Gastroesophageal sphincter (tissue), 4 donors: ENCODE measurements around the gene CACUL1. TPM values are rescaled to one million over a fixed set of nuclear protein-coding genes. Genes with fewer than 3 reads are reported as not detected.
A peak's percentile ranks its signal among the peaks of the same experiment; 100 is the strongest.

Experiments used
- ATAC-seq: fragments of 150-250 bp; one replicate; pipeline ENCODE4 v1.9.1; 2016; ENCODE audit warnings: mild to moderate bottlenecking, moderate library complexity
- H3K27ac ChIP-seq, 4 donors: fragments of 200-600 bp; sonication (generic) in 3 of 4; 1 replicate in 3 of 4; 2 replicates in 1 of 4; pipeline ENCODE4 v1.5.1; 2016 to 2019
- H3K27me3 ChIP-seq: fragments of 200-600 bp; sonication (generic); one replicate; pipeline ENCODE4 v1.5.1; 2019
- H3K36me3 ChIP-seq, 2 donors: fragments of 200-600 bp; sonication (generic); one replicate each; pipeline ENCODE4 v1.5.1; 2019; ENCODE audit warnings: control low read depth in 1 of 2
- H3K4me1 ChIP-seq, 3 donors: fragments of 200-600 bp; sonication (generic); 1 replicate in 2 of 3; 2 replicates in 1 of 3; pipeline ENCODE4 v1.5.1; 2016 to 2019; ENCODE audit warnings: control low read depth in 2 of 3
- H3K4me3 ChIP-seq, 2 donors: fragments of 200-600 bp; sonication (generic); one replicate each; pipeline ENCODE4 v1.5.1; 2019; ENCODE audit warnings: mild to moderate bottlenecking in 1 of 2, moderate library complexity in 1 of 2
- H3K9me3 ChIP-seq, 3 donors: fragments of 200-600 bp; sonication (generic); one replicate each; pipeline ENCODE4 v1.5.1; 2017 to 2019; ENCODE audit warnings: control low read depth in 2 of 3
- EP300 ChIP-seq: sonication (generic); formaldehyde crosslinking; IDR thresholded peaks from one replicate; pipeline ENCODE4 v1.6.1; 2017; ENCODE audit warnings: antibody characterized with exemption, mild to moderate bottlenecking
- POLR2A ChIP-seq, 2 donors: fragments of 450-650 bp; IDR thresholded peaks; one replicate each; pipeline ENCODE4 v1.6.1; 2017; ENCODE audit warnings: antibody characterized with exemption in 2 of 2, mild to moderate bottlenecking in 2 of 2, moderate library complexity in 1 of 2
- POLR2AphosphoS5 ChIP-seq: sonication (generic); formaldehyde crosslinking; IDR thresholded peaks from one replicate; pipeline ENCODE4 v1.6.1; 2017; ENCODE audit warnings: antibody characterized with exemption
- WGBS, 2 donors: methylation state at CpG; one replicate each; pipeline ENCODE4 v1.1.5; 2018; ENCODE audit warnings: low coverage in 1 of 2; 5-methylcytosine and 5-hydroxymethylcytosine counted together
- total RNA-seq, 4 donors: library from RNA; depleted of rRNA; stranded (reverse); fragments of >200 nt; gene quantifications; one replicate each; pipeline ENCODE4 v1.1.0, GENCODE V29; 2016
- TF ChIP-seq, protein P1 (sequence below), 4 experiments: fragments of 200-600 bp in 2 of 4; fragments of 450-650 bp in 2 of 4; sonication (generic) in 1 of 4; IDR thresholded peaks; one replicate each; pipeline ENCODE4 v1.5.1; 2017 to 2019; ENCODE audit warnings: antibody characterized with exemption in 4 of 4, mild to moderate bottlenecking in 2 of 4, moderate library complexity in 2 of 4

The CACUL1 gene
- total RNA-seq, 4 donors from 2014 or later: 35.7 to 67.2 (median 45.6) TPM

DNA sequence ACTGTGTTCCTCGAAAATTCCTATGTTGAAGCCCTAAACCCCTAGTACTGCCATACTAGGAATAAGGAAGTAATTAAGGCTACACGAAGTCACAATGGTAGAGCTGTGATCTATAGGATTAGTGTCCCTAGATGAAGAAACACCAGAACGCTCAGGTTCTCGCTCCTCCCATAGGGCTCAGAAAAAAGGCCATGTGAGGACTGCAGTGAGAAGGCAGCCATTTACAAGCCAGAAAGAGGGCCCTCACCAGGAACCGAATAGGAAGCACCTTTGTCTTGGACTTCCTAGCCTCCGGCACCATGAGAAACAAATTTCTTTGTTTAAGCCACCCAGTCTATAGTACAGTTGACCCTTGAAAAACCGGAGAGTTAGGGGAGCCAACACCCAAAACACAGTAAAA lies 46.2 kb downstream of the CACUL1 start:
- TF ChIP-seq POLR2AphosphoS5 (no peak), POLR2A (IDR thresholded peaks at IDR 0.05) (no peak), EP300 (no peak)
- TF ChIP-seq, protein P1, sequence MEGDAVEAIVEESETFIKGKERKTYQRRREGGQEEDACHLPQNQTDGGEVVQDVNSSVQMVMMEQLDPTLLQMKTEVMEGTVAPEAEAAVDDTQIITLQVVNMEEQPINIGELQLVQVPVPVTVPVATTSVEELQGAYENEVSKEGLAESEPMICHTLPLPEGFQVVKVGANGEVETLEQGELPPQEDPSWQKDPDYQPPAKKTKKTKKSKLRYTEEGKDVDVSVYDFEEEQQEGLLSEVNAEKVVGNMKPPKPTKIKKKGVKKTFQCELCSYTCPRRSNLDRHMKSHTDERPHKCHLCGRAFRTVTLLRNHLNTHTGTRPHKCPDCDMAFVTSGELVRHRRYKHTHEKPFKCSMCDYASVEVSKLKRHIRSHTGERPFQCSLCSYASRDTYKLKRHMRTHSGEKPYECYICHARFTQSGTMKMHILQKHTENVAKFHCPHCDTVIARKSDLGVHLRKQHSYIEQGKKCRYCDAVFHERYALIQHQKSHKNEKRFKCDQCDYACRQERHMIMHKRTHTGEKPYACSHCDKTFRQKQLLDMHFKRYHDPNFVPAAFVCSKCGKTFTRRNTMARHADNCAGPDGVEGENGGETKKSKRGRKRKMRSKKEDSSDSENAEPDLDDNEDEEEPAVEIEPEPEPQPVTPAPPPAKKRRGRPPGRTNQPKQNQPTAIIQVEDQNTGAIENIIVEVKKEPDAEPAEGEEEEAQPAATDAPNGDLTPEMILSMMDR (IDR thresholded peaks at IDR 0.05): no peak
- WGBS, 2 donors: 80 to 91% methylated on average over 4 to 7 of the region's 7 CpGs
- no peak overlapping the region for H3K4me3 ChIP-seq
- no peak for ATAC-seq
- H3K4me1 ChIP-seq: peaks cover 0 to 15% (median 0%) of the 10 kb centered on the region in 3 donors
- H3K27me3 ChIP-seq: no peaks in the 10 kb centered on the region
- peaks cover 0 to 21% of the 10 kb centered on the region in 2 donors for H3K36me3 ChIP-seq
- H3K27ac ChIP-seq: no peak overlapping the region
- H3K9me3 ChIP-seq: no peaks in the 10 kb centered on the region

DNA sequence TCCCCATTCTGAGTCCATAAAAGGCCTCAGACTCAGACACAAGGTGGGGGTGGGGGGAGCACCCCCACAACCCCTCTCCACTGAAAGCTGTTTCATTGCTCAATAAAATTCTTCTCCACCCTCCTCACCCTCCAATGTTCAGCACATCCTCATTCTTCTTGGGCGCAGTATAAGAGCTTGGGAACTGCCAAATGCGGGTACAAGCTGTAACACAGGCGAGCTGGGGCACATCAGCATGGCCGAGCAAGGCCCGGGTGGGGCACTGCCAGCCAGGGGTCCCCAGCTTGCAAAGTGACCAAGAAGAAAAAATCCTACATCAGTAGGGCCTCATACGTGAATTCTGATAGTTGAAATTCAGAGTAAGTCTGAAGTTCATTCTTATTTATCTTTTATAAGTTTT lies 50.1 kb downstream of the CACUL1 start:
- Histone ChIP-seq H3K4me1 (peaks cover 0 to 5% (median 0%) of the 10 kb centered on the region in 3 donors), H3K27ac (no peak overlapping the region), H3K27me3 (no peaks in the 10 kb centered on the region), H3K4me3 (no peak overlapping the region), H3K36me3 (peaks cover 0 to 23% of the 10 kb centered on the region in 2 donors), H3K9me3 (no peaks in the 10 kb centered on the region)
- TF ChIP-seq, protein P1 (IDR thresholded peaks at IDR 0.05): no peak
- TF ChIP-seq POLR2A (IDR thresholded peaks at IDR 0.05): no peak
- no peak for TF ChIP-seq POLR2AphosphoS5
- TF ChIP-seq EP300: no peak
- 98 to 100% methylated on average over 5 of the region's 6 CpGs for WGBS, 2 donors
- ATAC-seq: no peak

DNA sequence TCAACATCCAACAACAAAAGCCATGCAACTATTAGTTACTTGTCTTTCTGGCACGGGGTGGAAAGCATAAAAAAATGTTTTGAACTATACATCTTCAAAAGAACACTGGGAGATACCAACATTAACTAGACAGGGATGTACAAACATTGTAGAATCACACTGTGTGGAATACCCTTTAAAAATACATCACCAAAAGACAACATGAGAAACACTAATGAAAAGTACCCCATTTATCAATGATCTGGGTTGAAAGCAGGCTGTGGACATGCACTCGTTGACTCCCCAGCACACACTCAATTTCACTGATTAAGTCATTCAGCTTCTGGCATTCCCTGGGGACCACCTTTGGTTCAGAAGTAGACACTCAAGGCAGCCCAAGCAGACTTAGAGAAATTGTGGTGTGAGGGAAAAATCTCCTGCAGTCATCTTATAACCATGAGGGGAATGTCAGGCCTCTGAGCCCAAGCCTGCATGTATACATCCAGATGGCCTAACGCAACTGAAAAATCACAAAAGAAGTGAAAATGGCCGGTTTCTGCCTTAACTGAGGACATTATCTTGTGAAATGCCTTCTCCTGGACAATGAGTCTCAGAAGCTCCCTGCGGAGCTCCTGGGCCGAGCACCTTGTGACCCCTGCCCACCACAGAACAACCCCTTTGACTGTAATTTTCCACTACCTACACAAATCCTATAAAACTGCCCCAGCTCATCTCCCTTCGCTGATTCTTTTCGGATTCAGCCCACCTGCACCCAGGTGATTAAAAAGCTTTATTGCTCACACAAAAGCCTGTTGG lies 53.0 kb downstream of the CACUL1 start:
- no peaks in the 10 kb centered on the region for H3K9me3 ChIP-seq
- H3K27ac ChIP-seq: no peak overlapping the region
- peaks cover 0 to 16% (median 0%) of the 10 kb centered on the region in 3 donors for H3K4me1 ChIP-seq
- H3K4me3 ChIP-seq: no peak overlapping the region
- no peak for TF ChIP-seq POLR2A (IDR thresholded peaks at IDR 0.05)
- TF ChIP-seq, protein P1 (IDR thresholded peaks at IDR 0.05): no peak
- TF ChIP-seq EP300: no peak
- no peak for TF ChIP-seq POLR2AphosphoS5
- H3K27me3 ChIP-seq: no peaks in the 10 kb centered on the region
- 80 to 92% methylated on average over 7 to 8 of the region's 8 CpGs for WGBS, 2 donors
- H3K36me3 ChIP-seq: peaks cover 0 to 27% of the 10 kb centered on the region in 2 donors
- ATAC-seq: no peak

DNA sequence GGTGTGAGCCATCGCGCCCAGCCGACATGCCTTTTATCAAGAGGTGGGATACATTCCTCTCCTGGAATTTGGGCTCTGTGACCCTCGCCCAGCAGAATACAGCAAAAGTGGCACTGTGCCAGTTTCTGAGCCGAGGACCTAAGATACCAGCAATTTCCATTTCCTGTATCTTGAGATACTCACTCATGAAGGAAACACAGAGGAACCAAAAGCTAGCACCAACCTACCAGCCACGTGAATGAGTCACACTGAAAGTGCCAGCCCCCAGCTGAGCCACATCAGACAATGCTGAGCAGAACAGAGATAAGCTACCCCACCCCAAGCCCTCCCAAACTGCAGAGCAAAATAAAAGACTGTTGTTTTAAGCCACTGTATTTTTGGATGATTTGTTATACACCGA lies 56.3 kb downstream of the CACUL1 start:
- no peak overlapping the region for H3K4me3 ChIP-seq
- no peak for ATAC-seq
- peaks cover 4 to 47% (median 6%) of the 10 kb centered on the region in 3 donors for H3K4me1 ChIP-seq
- H3K9me3 ChIP-seq: no peaks in the 10 kb centered on the region
- TF ChIP-seq POLR2A (IDR thresholded peaks at IDR 0.05): no peak
- no peak for TF ChIP-seq EP300
- no peak for TF ChIP-seq POLR2AphosphoS5
- TF ChIP-seq, protein P1 (IDR thresholded peaks at IDR 0.05): no peak
- WGBS, 2 donors: 72 to 80% methylated on average over 4 to 6 of the region's 7 CpGs
- no peak overlapping the region for H3K27ac ChIP-seq
- H3K36me3 ChIP-seq: peaks cover 0 to 25% of the 10 kb centered on the region in 2 donors
- no peaks in the 10 kb centered on the region for H3K27me3 ChIP-seq

DNA sequence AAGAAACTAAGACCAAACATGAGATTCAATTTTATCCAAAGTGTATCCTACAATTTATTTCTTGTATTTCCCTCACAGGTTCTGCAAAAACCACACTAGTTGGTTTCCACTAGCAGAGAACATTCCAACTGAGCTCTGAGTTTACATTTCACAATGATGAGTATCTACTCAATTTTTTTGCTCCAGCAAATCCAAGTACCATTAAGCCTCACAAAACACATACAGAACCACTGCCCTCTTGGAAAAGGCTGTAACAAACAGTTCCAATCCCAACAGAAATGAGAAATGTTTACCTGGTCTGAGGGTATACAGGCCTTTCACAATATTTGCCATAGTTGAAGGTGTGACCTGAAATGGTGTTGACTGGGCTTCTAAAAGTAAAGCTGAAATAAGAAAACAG lies 59.9 kb downstream of the CACUL1 start:
- Histone ChIP-seq H3K27ac (peak overlapping the region; percentile 26 to 79 (median 74)), H3K27me3 (no peaks in the 10 kb centered on the region), H3K36me3 (peaks cover 0 to 23% of the 10 kb centered on the region in 2 donors), H3K9me3 (no peaks in the 10 kb centered on the region), H3K4me3 (no peak overlapping the region), H3K4me1 (peaks cover 4 to 59% (median 8%) of the 10 kb centered on the region in 3 donors)
- TF ChIP-seq POLR2AphosphoS5 (peak; percentile 85), EP300 (no peak), POLR2A (IDR thresholded peaks at IDR 0.05) (no peak)
- peak; percentile 84 for ATAC-seq
